GM19395 (cell line): ENCODE measurements around the gene PRRG2.

Experiments
- ATAC-seq: cut with Tn5 transposase; IDR thresholded peaks from one replicate; pipeline ENCODE4 v1.9.1; 2021; ENCODE audit warnings: mild to moderate bottlenecking, moderate library complexity; ENCODE audit not compliant: unreplicated experiment

The PRRG2 gene

DNA sequence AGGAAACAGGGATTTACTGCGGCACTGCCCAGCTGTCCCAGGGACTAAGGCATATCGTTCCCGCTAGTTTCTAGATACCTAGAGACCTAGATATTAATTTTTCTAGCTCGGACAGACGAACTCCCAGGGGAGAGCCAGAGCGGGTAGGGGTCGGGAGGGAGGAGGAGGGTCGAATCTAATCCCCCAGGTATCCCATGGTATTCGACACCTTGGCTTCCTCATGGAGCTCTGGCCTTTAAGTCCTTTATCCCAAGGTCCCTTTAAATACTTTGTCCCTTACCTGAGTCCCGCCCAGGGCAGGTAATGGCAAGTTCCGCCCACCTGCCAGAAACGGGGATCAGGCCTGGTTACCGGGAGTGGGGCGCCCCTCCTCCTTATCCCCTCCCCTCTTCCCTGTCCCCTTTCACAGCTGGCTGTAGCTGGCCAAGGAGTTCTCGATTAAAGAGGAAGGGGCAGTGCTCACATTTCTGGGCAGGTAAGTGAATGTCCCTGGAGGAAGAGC, at the start of gene PRRG2:
TSS of gene PRRG2 (plus strand) at position 310 of the 502 bp plus-strand sequence. CDS start 1,904 bp downstream, outside the sequence.
- ATAC-seq = no peak

GRCh38 chr19:49533551-49534488, 47.3 kb upstream of the PRRG2 start:
- peak; percentile 77 for ATAC-seq

DNA sequence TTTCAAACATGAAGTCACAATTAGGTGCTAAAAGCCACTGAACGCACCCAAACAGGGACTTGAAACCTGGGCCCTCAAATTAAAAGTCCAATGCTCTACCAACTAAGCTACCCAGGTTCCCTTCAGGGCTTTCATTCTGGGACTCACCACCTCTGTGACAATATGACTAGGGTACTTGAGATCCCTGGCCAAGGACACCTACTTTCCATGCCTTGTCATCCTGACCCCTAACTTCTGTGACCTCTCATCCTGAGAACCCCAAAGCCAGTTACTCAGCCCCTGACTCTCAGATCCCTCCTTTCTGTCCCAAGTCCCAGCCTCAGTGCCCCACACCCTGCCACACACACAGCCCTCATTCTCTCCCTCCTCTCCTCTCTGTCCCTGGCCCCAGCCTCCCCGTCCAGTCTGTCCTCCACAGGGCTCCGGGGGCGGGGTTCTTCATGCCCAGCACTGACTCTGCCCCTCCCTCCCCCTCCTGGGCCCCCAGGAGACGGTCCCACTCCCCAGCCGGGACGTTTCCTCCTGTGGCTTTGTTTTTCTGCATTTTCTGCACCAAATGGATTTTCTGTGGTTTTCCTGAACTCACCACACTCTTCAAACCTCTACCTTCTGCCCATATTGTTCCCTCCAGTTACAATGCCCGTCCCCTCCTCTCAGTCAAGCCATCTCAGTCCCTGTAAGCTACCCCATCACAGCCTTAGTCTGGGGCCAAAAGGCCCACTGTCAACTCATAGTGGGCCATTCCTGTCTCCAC, 46.3 kb upstream of the PRRG2 start:
- ATAC-seq = no peak

DNA sequence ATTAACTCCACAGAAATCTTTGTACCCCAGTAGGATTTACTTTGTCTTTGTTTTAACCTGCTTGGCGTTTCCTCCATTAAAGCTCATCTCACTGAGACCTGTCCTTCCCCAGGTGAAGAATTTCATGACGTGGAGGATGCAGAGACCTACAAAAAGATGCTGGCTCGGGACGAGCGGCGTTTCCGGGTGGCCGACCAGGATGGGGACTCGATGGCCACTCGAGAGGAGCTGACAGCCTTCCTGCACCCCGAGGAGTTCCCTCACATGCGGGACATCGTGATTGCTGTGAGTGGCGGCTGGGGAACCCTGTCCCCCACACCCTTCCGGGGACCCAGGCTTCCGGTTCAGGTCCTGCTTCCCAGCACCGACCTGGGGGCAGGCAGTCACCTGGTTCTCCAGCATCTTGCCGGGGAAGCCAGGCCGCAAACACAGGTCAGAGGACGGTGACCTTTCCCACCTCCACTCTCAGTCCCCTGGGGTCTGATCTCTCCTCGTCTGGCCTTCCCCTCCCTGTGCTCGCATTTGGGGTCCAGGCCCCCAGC, 44.1 kb upstream of the PRRG2 start:
- ATAC-seq = no peak

GRCh38 chr19:49538643-49539042, 42.5 kb upstream of the PRRG2 start:
- no peak for ATAC-seq

- ATAC-seq = no peak
Observed at GRCh38 chr19:49539192-49539952, 41.7 kb upstream of the PRRG2 start.

DNA sequence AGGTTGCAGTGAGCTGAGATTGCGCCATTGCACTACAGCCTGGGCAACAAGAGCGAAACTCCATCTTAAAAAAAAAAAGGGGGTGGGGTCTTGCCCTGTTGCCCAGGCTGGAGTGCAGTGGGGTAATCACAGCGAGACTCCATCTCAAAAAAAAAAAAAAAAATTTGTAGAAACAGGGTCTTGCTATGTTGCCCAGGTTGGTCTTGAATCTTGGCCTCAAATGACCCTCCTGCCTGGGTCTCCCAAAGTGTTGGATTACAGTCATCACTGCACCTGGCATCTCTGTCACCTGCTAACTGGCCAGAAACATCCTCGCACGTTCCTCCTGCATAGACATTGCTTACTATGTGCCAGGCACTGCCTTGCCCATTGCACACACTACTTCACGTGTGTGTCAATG, 39.2 kb upstream of the PRRG2 start:
- ATAC-seq = no peak

DNA sequence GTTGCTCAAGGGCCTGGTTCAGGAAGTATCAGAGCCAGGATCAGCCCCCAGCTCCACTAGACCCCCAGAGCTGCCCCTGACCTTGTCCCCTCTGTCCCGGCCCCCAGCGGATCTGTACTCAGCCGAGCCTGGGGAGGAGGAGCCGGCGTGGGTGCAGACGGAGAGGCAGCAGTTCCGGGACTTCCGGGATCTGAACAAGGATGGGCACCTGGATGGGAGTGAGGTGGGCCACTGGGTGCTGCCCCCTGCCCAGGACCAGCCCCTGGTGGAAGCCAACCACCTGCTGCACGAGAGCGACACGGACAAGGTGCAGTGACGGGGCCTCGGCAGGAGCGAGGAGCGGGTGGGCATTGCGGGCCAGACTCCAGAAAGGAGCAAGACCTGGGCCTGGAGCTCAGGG, 38.7 kb upstream of the PRRG2 start:
- ATAC-seq = no peak

- no peak for ATAC-seq
Observed at GRCh38 chr19:49543032-49543431, 38.1 kb upstream of the PRRG2 start.

- no peak for ATAC-seq
Observed at GRCh38 chr19:49544154-49544553, 37.0 kb upstream of the PRRG2 start.

- ATAC-seq = no peak
Observed at GRCh38 chr19:49546825-49547565, 34.1 kb upstream of the PRRG2 start.

- no peak for ATAC-seq
Observed at GRCh38 chr19:49549045-49549444, 32.1 kb upstream of the PRRG2 start.

GRCh38 chr19:49551531-49551930, 29.6 kb upstream of the PRRG2 start:
- ATAC-seq = no peak

DNA sequence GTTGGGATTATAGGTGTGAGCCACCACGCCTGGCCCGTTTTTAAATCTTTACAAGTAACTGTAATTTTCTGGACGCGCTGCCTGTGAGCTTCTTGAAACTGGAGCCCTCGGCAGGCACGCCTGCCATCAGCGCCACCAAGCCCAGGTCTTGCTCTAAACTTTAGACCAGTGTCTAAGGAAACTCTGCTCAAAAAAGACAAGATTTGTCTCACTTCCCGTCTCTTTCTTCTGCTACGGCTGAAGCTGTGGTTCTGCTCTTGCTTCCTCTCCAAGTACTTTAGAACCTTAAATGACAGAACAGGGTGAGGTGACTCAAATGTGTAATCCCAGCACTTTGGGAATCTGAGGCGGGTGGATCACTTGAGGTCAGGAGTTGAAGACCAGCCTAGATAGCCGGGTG, 28.4 kb upstream of the PRRG2 start:
- ATAC-seq = no peak

GRCh38 chr19:49553451-49554271, 27.5 kb upstream of the PRRG2 start:
- ATAC-seq = no peak

DNA sequence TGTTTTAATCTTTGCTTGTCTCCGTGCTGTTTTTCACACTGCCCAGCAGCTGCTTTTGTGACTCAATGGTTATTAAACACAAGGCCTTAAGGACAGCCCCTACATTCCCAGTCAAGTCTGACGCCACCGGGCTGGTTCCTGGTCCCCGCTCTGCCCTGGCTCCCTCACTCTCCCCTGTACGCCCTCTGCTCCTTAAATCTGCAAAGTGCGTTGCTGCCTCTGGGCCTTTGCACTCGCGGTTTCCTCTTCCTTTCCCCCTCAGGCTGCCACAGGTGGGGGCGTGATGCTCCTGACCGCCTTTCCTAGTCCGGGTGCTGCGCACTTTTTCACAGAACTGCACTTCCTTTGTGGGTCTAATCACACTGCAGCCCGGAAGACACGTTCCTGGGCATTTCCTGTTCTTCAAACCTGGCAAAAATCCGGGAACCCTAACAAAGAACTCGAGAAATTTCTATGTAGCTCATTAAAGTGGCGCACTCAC, 26.4 kb upstream of the PRRG2 start:
- ATAC-seq = no peak

GRCh38 chr19:49555600-49556411, 25.3 kb upstream of the PRRG2 start:
- ATAC-seq = no peak
